Measurements from ENCODE around the gene LRIG2.

- TF ChIP-seq, protein P1, sequence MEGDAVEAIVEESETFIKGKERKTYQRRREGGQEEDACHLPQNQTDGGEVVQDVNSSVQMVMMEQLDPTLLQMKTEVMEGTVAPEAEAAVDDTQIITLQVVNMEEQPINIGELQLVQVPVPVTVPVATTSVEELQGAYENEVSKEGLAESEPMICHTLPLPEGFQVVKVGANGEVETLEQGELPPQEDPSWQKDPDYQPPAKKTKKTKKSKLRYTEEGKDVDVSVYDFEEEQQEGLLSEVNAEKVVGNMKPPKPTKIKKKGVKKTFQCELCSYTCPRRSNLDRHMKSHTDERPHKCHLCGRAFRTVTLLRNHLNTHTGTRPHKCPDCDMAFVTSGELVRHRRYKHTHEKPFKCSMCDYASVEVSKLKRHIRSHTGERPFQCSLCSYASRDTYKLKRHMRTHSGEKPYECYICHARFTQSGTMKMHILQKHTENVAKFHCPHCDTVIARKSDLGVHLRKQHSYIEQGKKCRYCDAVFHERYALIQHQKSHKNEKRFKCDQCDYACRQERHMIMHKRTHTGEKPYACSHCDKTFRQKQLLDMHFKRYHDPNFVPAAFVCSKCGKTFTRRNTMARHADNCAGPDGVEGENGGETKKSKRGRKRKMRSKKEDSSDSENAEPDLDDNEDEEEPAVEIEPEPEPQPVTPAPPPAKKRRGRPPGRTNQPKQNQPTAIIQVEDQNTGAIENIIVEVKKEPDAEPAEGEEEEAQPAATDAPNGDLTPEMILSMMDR (IDR thresholded peaks at IDR 0.05; ENCODE audit: poor library complexity): no peak
- TF ChIP-seq EZH2 (IDR thresholded peaks at IDR 0.05; ENCODE audit: borderline replicate concordance) (no peak), EZH2phosphoT487 (IDR thresholded peaks at IDR 0.05; ENCODE audit: low read depth, severe bottlenecking, unreplicated experiment) (no peak)
These were observed 95.9 kb downstream of the LRIG2 start for GRCh38 chr1:113168946-113169345.

Data from hepatocyte (in vitro differentiated cells).